HG02884 (cell line): ENCODE data around the gene GPR25.

ENCODE experiments used
- ATAC-seq: cut with Tn5 transposase; IDR thresholded peaks from one replicate; pipeline ENCODE4 v1.9.1; 2021; ENCODE audit warnings: mild to moderate bottlenecking, moderate library complexity; ENCODE audit not compliant: unreplicated experiment

The GPR25 gene

GRCh38 chr1:200894712-200895442 is 22.1 kb downstream of the GPR25 start, which contains the start of gene INAVA:
TSS of gene INAVA (plus strand) at chr1:200894900. CDS start at chr1:200898401, 3,501 bp downstream.
- ATAC-seq = no peak

GRCh38 chr1:200895443-200895789 is 22.6 kb downstream of the GPR25 start:
- no peak for ATAC-seq

GRCh38 chr1:200895801-200896530 is 23.2 kb downstream of the GPR25 start:
- no peak for ATAC-seq

GRCh38 chr1:200896531-200897196 is 23.9 kb downstream of the GPR25 start:
- no peak for ATAC-seq

- no peak for ATAC-seq
Measured at GRCh38 chr1:200897259-200897658, 24.5 kb downstream of the GPR25 start.

- no peak for ATAC-seq
Measured at GRCh38 chr1:200899015-200899386, 26.2 kb downstream of the GPR25 start.

- ATAC-seq = no peak
Measured at GRCh38 chr1:200899451-200899915, 26.7 kb downstream of the GPR25 start.

GRCh38 chr1:200899954-200900867 is 27.4 kb downstream of the GPR25 start:
- no peak for ATAC-seq

- no peak for ATAC-seq
Measured at GRCh38 chr1:200900877-200901276, 28.1 kb downstream of the GPR25 start.

GRCh38 chr1:200901350-200901749 is 28.6 kb downstream of the GPR25 start:
- no peak for ATAC-seq

- ATAC-seq = no peak
Measured at GRCh38 chr1:200901796-200902444, 29.1 kb downstream of the GPR25 start.

- ATAC-seq = no peak
Measured at GRCh38 chr1:200903793-200904192, 31.0 kb downstream of the GPR25 start.

GRCh38 chr1:200904772-200905171 is 32.0 kb downstream of the GPR25 start:
- no peak for ATAC-seq

- no peak for ATAC-seq
Measured at GRCh38 chr1:200905411-200906052, 32.8 kb downstream of the GPR25 start.

GRCh38 chr1:200906491-200906890 is 33.7 kb downstream of the GPR25 start:
- ATAC-seq = no peak

- peak; percentile 81 for ATAC-seq
Measured at GRCh38 chr1:200907611-200908097, 34.9 kb downstream of the GPR25 start.

- no peak for ATAC-seq
Measured at GRCh38 chr1:200908191-200908868, 35.5 kb downstream of the GPR25 start.

GRCh38 chr1:200909071-200909470 is 36.3 kb downstream of the GPR25 start:
- no peak for ATAC-seq

GRCh38 chr1:200909757-200910239 is 37.0 kb downstream of the GPR25 start:
- no peak for ATAC-seq
